Hepatocyte (in vitro differentiated cells): ENCODE measurements around the gene LCN15. TPM values are rescaled to one million over a fixed set of nuclear protein-coding genes. Genes with fewer than 3 reads are reported as not detected.

Experiments used
- DNase-seq: peaks from one replicate; pipeline ENCODE4 v3.0.0-alpha.2; 2016; ENCODE audit warnings: low spot score
- H2AFZ ChIP-seq: fragments of 200-600 bp; sonication (generic); 2 replicates; pipeline ENCODE4 v1.6.0; 2016; ENCODE audit warnings: antibody characterized with exemption, mild to moderate bottlenecking
- H3K27ac ChIP-seq: fragments of 200-600 bp; sonication (generic); 2 replicates; pipeline ENCODE4 v1.5.1; 2016; ENCODE audit warnings: mild to moderate bottlenecking
- H3K27me3 ChIP-seq: fragments of 200-600 bp; sonication (generic); 2 replicates; pipeline ENCODE4 v1.6.1; 2016
- H3K36me3 ChIP-seq: fragments of 200-600 bp; sonication (generic); replicated peaks from 2 replicates; pipeline ENCODE4 v1.5.1; 2016; ENCODE audit warnings: low read depth; ENCODE audit not compliant: insufficient read depth
- H3K4me1 ChIP-seq: fragments of 200-600 bp; sonication (generic); 2 replicates; pipeline ENCODE4 v1.5.1; 2016; ENCODE audit warnings: mild to moderate bottlenecking, moderate library complexity; ENCODE audit not compliant: insufficient read depth
- H3K4me2 ChIP-seq: fragments of 200-600 bp; sonication (generic); 2 replicates; pipeline ENCODE4 v1.6.0; 2016
- H3K4me3 ChIP-seq: fragments of 200-600 bp; sonication (generic); 2 replicates; pipeline ENCODE4 v1.5.1; 2016; ENCODE audit warnings: mild to moderate bottlenecking
- H3K79me2 ChIP-seq: fragments of 200-600 bp; sonication (generic); 2 replicates; pipeline ENCODE4 v1.6.0; 2017; ENCODE audit warnings: mild to moderate bottlenecking
- H3K9me2 ChIP-seq: fragments of 200-600 bp; sonication (generic); replicated peaks from 2 replicates; pipeline ENCODE4 v1.6.0; 2017; ENCODE audit warnings: mild to moderate bottlenecking; ENCODE audit not compliant: insufficient read depth
- H3K9me3 ChIP-seq: fragments of 200-600 bp; sonication (generic); 2 replicates; pipeline ENCODE4 v1.5.1; 2016; ENCODE audit warnings: low read depth, mild to moderate bottlenecking
- H4K20me1 ChIP-seq: fragments of 200-600 bp; sonication (generic); 2 replicates; pipeline ENCODE4 v1.6.0; 2016; ENCODE audit warnings: mild to moderate bottlenecking; ENCODE audit not compliant: insufficient read depth, poor library complexity, severe bottlenecking
- CTCF ChIP-seq: fragments of 200-600 bp; sonication (generic); IDR thresholded peaks from 2 replicates; pipeline ENCODE4 v1.5.1; 2016; ENCODE audit warnings: antibody characterized with exemption, mild to moderate bottlenecking; ENCODE audit not compliant: poor library complexity
- EZH2 ChIP-seq: fragments of 200-600 bp; sonication (generic); IDR thresholded peaks from 2 replicates; pipeline ENCODE4 v1.6.1; 2016; ENCODE audit warnings: antibody characterized with exemption, mild to moderate bottlenecking, borderline replicate concordance
- EZH2phosphoT487 ChIP-seq: fragments of 200-600 bp; sonication (generic); IDR thresholded peaks from one replicate; pipeline ENCODE4 v1.6.1; 2018; ENCODE audit warnings: antibody characterized with exemption, mild to moderate bottlenecking, low read depth, moderate library complexity; ENCODE audit not compliant: unreplicated experiment, severe bottlenecking
- WGBS: methylation state at CpG from one replicate; pipeline ENCODE4 v1.1.6; 2016; ENCODE audit warnings: low lambda C conversion rate; ENCODE audit errors: missing lambda C conversion rate; 5-methylcytosine and 5-hydroxymethylcytosine counted together
- polyA plus RNA-seq: library from polyadenylated mRNA; unstranded; fragments of >200 nt; fragmentation: Nextera tagmentation; extraction: Ambion mirVana; gene quantifications from 2 replicates; pipeline ENCODE4 v1.2.1, GENCODE V29; 2016
- total RNA-seq: library from RNA; depleted of rRNA; stranded (reverse); fragments of >200 nt; gene quantifications from 2 replicates; pipeline ENCODE4 v1.2.3, GENCODE V29; 2014

Gene LCN15
- total and polyA plus RNA-seq, 2 experiments from 2014 or later = 1.4 to 1.5 TPM

GRCh38 chr9:136714096-136714892, 50.0 kb downstream of the LCN15 start:
- 86% methylated on average over 17 of the region's 17 CpGs for WGBS
- Histone ChIP-seq H3K27ac (no peak overlapping the region), H3K36me3 (no peaks in the 10 kb centered on the region), H3K4me3 (no peak overlapping the region), H3K9me2 (no peaks in the 10 kb centered on the region), H2AFZ (no peak overlapping the region), H3K9me3 (no peaks in the 10 kb centered on the region), H3K79me2 (peaks cover 34% of the 10 kb centered on the region), H3K27me3 (no peaks in the 10 kb centered on the region), H3K4me1 (peaks cover 25% of the 10 kb centered on the region), H3K4me2 (peak overlapping the region; percentile 96), H4K20me1 (no peaks in the 10 kb centered on the region)
- TF ChIP-seq EZH2phosphoT487 (no peak), EZH2 (no peak), CTCF (no peak)
- no peak for DNase-seq

- Histone ChIP-seq H3K9me2 (no peaks in the 10 kb centered on the region), H3K4me3 (peak overlapping the region; percentile 91), H3K27ac (no peak overlapping the region), H3K9me3 (no peaks in the 10 kb centered on the region), H3K36me3 (no peaks in the 10 kb centered on the region), H2AFZ (no peak overlapping the region), H4K20me1 (no peaks in the 10 kb centered on the region), H3K4me2 (peak overlapping the region; percentile 96), H3K79me2 (peaks cover 34% of the 10 kb centered on the region), H3K4me1 (peaks cover 25% of the 10 kb centered on the region), H3K27me3 (no peaks in the 10 kb centered on the region)
- TF ChIP-seq EZH2phosphoT487 = no peak
- no peak for TF ChIP-seq EZH2
- no peak for TF ChIP-seq CTCF
- no peak for DNase-seq
- WGBS = 65% methylated on average over 8 of the region's 8 CpGs
Observed at GRCh38 chr9:136713550-136713949, 50.8 kb downstream of the LCN15 start.

GRCh38 chr9:136712690-136713544, 51.4 kb downstream of the LCN15 start:
- H3K36me3 ChIP-seq = no peaks in the 10 kb centered on the region
- TF ChIP-seq EZH2 (no peak), CTCF (no peak), EZH2phosphoT487 (no peak)
- H3K4me1 ChIP-seq = peaks cover 25% of the 10 kb centered on the region
- peak overlapping the region; percentile 91 for H3K4me3 ChIP-seq
- H3K27ac ChIP-seq = no peak overlapping the region
- peak; percentile 10 for DNase-seq
- 18% methylated on average over 23 of the region's 56 CpGs for WGBS
- H3K79me2 ChIP-seq = peaks cover 34% of the 10 kb centered on the region
- H3K27me3 ChIP-seq = no peaks in the 10 kb centered on the region
- H3K4me2 ChIP-seq = peak overlapping the region; percentile 96
- no peaks in the 10 kb centered on the region for H3K9me2 ChIP-seq
- no peaks in the 10 kb centered on the region for H4K20me1 ChIP-seq
- H2AFZ ChIP-seq = peak overlapping the region; percentile 78
- no peaks in the 10 kb centered on the region for H3K9me3 ChIP-seq
